Measurements from ENCODE around the gene SP100. TPM values are rescaled to one million over a fixed set of nuclear protein-coding genes. Genes with fewer than 3 reads are reported as not detected.
"Not testable (repeated sequence)": the region's sequence is repeated elsewhere in the genome, so short reads cannot be mapped to it uniquely, and the experiment has no call there.

Gene SP100
- total RNA-seq (100 to 1,000 TPM; 122 to 171 TPM), polyA plus RNA-seq (10 to 100 TPM; 58.7 to 70.8 TPM)
- long read RNA-seq, donor 1, transcript SP100-205 (14 exons, 1,802 nt): minor isoform, 46 of 439 reads
- long read RNA-seq, donor 1, transcript SP100-204 (15 exons, 1,898 nt): major isoform, 144 of 439 reads
- long read RNA-seq, donor 1, partial matches to known transcripts: 121 of 439 reads
- long read RNA-seq, donor 1, other reads (novel, unspliced or antisense): 124 of 439 reads
- long read RNA-seq, donor 2, transcript SP100-204 (15 exons, 1,898 nt): major isoform, 28 of 63 reads
- long read RNA-seq, donor 2, partial matches to known transcripts: 7 of 63 reads
- long read RNA-seq, donor 2, other reads (novel, unspliced or antisense): 22 of 63 reads

DNA sequence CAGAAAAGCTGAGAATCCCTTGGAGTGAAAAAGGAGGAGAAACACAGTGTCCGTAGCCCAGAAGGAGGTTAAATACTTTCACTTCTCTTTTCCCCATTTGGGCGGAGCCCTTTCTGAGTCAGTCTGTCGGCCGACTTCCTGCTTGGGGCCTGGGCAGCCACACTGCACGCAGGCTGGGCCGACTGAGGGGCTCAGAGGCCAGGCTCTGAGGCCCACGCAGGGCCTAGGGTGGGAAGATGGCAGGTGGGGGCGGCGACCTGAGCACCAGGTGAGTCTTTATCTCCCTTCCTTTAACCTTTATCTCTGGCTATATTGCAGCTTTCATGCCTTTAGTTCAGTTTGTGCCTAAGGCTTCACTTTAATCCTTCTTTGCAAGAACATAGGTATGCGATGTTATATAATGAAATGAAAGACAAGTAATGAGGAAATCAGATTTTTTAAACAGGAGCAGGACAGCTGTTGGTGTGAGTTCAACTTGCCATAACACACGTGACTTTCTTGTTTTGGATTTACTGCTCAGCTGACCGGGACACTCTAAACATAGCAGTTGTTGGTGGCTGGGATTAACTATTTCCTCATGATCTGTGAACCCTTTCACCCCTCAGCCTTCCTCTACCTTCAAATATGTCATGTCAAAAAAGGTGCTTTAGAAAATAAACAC lies at the start of gene SP100:
SP100 (plus strand) TSS at position 141 of the 661 bp plus-strand sequence; CDS start at position 237, 96 bp downstream.
- Histone ChIP-seq H3K27me3 (ENCODE audit: control insufficient read depth in 1 of 2, insufficient read depth in 2 of 2, low read length in 1 of 2) (no peaks in the 10 kb centered on the region), H3K4me3 (ENCODE audit: low read length in 2 of 2) (peak within 1 kb of the TSS; percentile 95 to 96), H3K4me1 (ENCODE audit: control insufficient read depth in 1 of 2, insufficient read depth in 2 of 2, low read length in 2 of 2) (peaks cover 0 to 2% of the 10 kb centered on the region in 2 donors), H3K9me3 (ENCODE audit: control insufficient read depth, low read length) (no peaks in the 10 kb centered on the region), H3K27ac (ENCODE audit: low read depth in 1 of 2, low read length in 2 of 2) (peak within 1 kb of the TSS; percentile 84 to 98), H3K36me3 (ENCODE audit: control insufficient read depth in 1 of 2, insufficient read depth in 2 of 2, low read length in 1 of 2) (no peaks in the 10 kb centered on the region)
- intact Hi-C loops (cut with DNase I): no loop called here
- DNase-seq (peak; percentile 87 to 89), ATAC-seq (ENCODE audit: low FRiP score) (peak; percentile 92)
- 3% methylated on average over 12 of the region's 12 CpGs for WGBS, 2 donors

GRCh38 chr2:230382108-230382507 lies 33.9 kb upstream of the SP100 start:
- no peaks in the 10 kb centered on the region for H3K27me3 ChIP-seq (ENCODE audit: control insufficient read depth in 1 of 2, insufficient read depth in 2 of 2, low read length in 1 of 2)
- no peak for DNase-seq
- intact Hi-C loops (cut with DNase I): no loop called here
- H3K27ac ChIP-seq (ENCODE audit: low read depth in 1 of 2, low read length in 2 of 2): no peak overlapping the region
- H3K4me3 ChIP-seq (ENCODE audit: low read length in 2 of 2): no peak overlapping the region
- peaks cover 0 to 6% of the 10 kb centered on the region in 2 donors for H3K36me3 ChIP-seq (ENCODE audit: control insufficient read depth in 1 of 2, insufficient read depth in 2 of 2, low read length in 1 of 2)
- H3K4me1 ChIP-seq (ENCODE audit: control insufficient read depth in 1 of 2, insufficient read depth in 2 of 2, low read length in 2 of 2): no peaks in the 10 kb centered on the region
- WGBS, 2 donors: 95 to 96% methylated on average over 2 of the region's 2 CpGs
- no peak for ATAC-seq (ENCODE audit: low FRiP score)
- H3K9me3 ChIP-seq (ENCODE audit: control insufficient read depth, low read length): no peaks in the 10 kb centered on the region

GRCh38 chr2:230383453-230383852 lies 32.5 kb upstream of the SP100 start:
- 72 to 77% methylated on average over 5 of the region's 5 CpGs for WGBS, 2 donors

GRCh38 chr2:230384986-230385385 lies 31.0 kb upstream of the SP100 start:
- ATAC-seq (ENCODE audit: low FRiP score): no peak
- Histone ChIP-seq H3K36me3 (ENCODE audit: control insufficient read depth in 1 of 2, insufficient read depth in 2 of 2, low read length in 1 of 2) (peaks cover 0 to 12% of the 10 kb centered on the region in 2 donors), H3K27me3 (ENCODE audit: control insufficient read depth in 1 of 2, insufficient read depth in 2 of 2, low read length in 1 of 2) (no peaks in the 10 kb centered on the region), H3K4me1 (ENCODE audit: control insufficient read depth in 1 of 2, insufficient read depth in 2 of 2, low read length in 2 of 2) (no peaks in the 10 kb centered on the region), H3K27ac (ENCODE audit: low read depth in 1 of 2, low read length in 2 of 2) (no peak overlapping the region), H3K4me3 (ENCODE audit: low read length in 2 of 2) (no peak overlapping the region), H3K9me3 (ENCODE audit: control insufficient read depth, low read length) (no peaks in the 10 kb centered on the region)
- DNase-seq: no peak
- 82% methylated on average over 6 of the region's 6 CpGs for WGBS, 2 donors
- intact Hi-C loops (cut with DNase I): no loop called here

More at GRCh38 chr2:230383453-230383852, 32.5 kb upstream of the SP100 start:
- H3K27ac ChIP-seq (ENCODE audit: low read depth in 1 of 2, low read length in 2 of 2): no peak overlapping the region
- DNase-seq (no peak), ATAC-seq (ENCODE audit: low FRiP score) (no peak)
- H3K9me3 ChIP-seq (ENCODE audit: control insufficient read depth, low read length): no peaks in the 10 kb centered on the region
- peaks cover 0 to 6% of the 10 kb centered on the region in 2 donors for H3K36me3 ChIP-seq (ENCODE audit: control insufficient read depth in 1 of 2, insufficient read depth in 2 of 2, low read length in 1 of 2)
- intact Hi-C loops (cut with DNase I): no loop called here
- no peak overlapping the region for H3K4me3 ChIP-seq (ENCODE audit: low read length in 2 of 2)
- no peaks in the 10 kb centered on the region for H3K4me1 ChIP-seq (ENCODE audit: control insufficient read depth in 1 of 2, insufficient read depth in 2 of 2, low read length in 2 of 2)
- H3K27me3 ChIP-seq (ENCODE audit: control insufficient read depth in 1 of 2, insufficient read depth in 2 of 2, low read length in 1 of 2): no peaks in the 10 kb centered on the region

GRCh38 chr2:230394301-230394700 lies 21.7 kb upstream of the SP100 start:
- Histone ChIP-seq H3K36me3 (ENCODE audit: control insufficient read depth in 1 of 2, insufficient read depth in 2 of 2, low read length in 1 of 2) (peaks cover 0 to 10% of the 10 kb centered on the region in 2 donors), H3K9me3 (ENCODE audit: control insufficient read depth, low read length) (peaks cover 5% of the 10 kb centered on the region), H3K27me3 (ENCODE audit: control insufficient read depth in 1 of 2, insufficient read depth in 2 of 2, low read length in 1 of 2) (no peaks in the 10 kb centered on the region), H3K27ac (ENCODE audit: low read depth in 1 of 2, low read length in 2 of 2) (no peak overlapping the region), H3K4me3 (ENCODE audit: low read length in 2 of 2) (no peak overlapping the region), H3K4me1 (ENCODE audit: control insufficient read depth in 1 of 2, insufficient read depth in 2 of 2, low read length in 2 of 2) (no peaks in the 10 kb centered on the region)
- intact Hi-C loops (cut with DNase I): no loop called here
- WGBS, 2 donors: 77 to 81% methylated on average over 2 of the region's 2 CpGs
- no peak for ATAC-seq (ENCODE audit: low FRiP score)
- DNase-seq: no peak

- H3K27me3 ChIP-seq (ENCODE audit: control insufficient read depth in 1 of 2, insufficient read depth in 2 of 2, low read length in 1 of 2); H3K27ac ChIP-seq (ENCODE audit: low read depth in 1 of 2, low read length in 2 of 2); H3K9me3 ChIP-seq (ENCODE audit: control insufficient read depth, low read length); H3K4me1 ChIP-seq (ENCODE audit: control insufficient read depth in 1 of 2, insufficient read depth in 2 of 2, low read length in 2 of 2); ATAC-seq (ENCODE audit: low FRiP score); intact Hi-C loops (cut with DNase I); H3K4me3 ChIP-seq (ENCODE audit: low read length in 2 of 2); H3K36me3 ChIP-seq (ENCODE audit: control insufficient read depth in 1 of 2, insufficient read depth in 2 of 2, low read length in 1 of 2); DNase-seq: not testable (repeated sequence)
- WGBS, 2 donors: 90% methylated on average over 6 of the region's 6 CpGs
These were observed 17.3 kb upstream of the SP100 start for GRCh38 chr2:230398698-230399097.

DNA sequence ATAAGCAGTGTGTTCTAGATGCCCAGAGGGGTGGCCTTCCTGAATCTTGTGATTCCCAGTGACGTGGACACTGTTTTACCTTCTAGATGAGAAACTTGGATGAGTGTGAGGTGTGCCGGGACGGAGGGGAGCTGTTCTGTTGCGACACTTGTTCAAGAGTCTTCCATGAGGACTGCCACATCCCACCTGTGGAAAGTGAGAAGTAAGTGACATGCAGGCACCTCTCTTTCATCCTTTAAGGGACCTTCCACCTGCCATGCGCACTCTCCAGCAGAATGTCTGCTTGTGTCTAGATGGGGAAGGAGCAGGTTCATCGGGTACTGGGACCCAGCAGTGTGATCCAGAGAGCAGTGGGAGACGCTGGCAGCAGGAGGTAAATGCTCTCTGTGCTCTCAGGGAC lies 16.0 kb upstream of the SP100 start:
- H3K36me3 ChIP-seq (ENCODE audit: control insufficient read depth in 1 of 2, insufficient read depth in 2 of 2, low read length in 1 of 2): no peaks in the 10 kb centered on the region
- H3K9me3 ChIP-seq (ENCODE audit: control insufficient read depth, low read length): peaks cover 5% of the 10 kb centered on the region
- no peaks in the 10 kb centered on the region for H3K4me1 ChIP-seq (ENCODE audit: control insufficient read depth in 1 of 2, insufficient read depth in 2 of 2, low read length in 2 of 2)
- H3K4me3 ChIP-seq (ENCODE audit: low read length in 2 of 2): no peak overlapping the region
- 91 to 93% methylated on average over 7 of the region's 7 CpGs for WGBS, 2 donors
- H3K27ac ChIP-seq (ENCODE audit: low read depth in 1 of 2, low read length in 2 of 2): no peak overlapping the region
- intact Hi-C loops (cut with DNase I): no loop called here
- H3K27me3 ChIP-seq (ENCODE audit: control insufficient read depth in 1 of 2, insufficient read depth in 2 of 2, low read length in 1 of 2): no peaks in the 10 kb centered on the region
- DNase-seq (no peak), ATAC-seq (ENCODE audit: low FRiP score) (no peak)

DNA sequence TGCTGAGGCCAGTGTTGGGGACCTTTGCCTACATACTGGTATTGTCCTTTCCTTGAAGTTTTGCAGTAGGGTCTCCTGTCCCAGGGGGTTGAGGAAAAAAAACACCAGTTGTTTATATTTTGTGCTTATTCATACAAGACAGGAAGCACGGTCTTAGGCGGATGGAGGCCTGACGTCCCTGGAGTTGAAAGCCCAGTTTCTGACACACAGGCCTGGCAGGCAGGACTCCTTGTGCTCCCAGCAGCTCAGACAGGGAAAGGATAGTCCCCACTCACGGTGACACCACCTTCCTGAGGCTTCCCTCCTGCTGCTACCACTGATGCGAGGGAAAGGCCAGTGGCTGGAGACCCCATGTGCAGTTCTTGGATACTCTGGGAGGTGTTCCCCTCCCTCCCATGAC lies 15.5 kb upstream of the SP100 start:
- Histone ChIP-seq H3K9me3 (ENCODE audit: control insufficient read depth, low read length) (peaks cover 5% of the 10 kb centered on the region), H3K27me3 (ENCODE audit: control insufficient read depth in 1 of 2, insufficient read depth in 2 of 2, low read length in 1 of 2) (no peaks in the 10 kb centered on the region), H3K27ac (ENCODE audit: low read depth in 1 of 2, low read length in 2 of 2) (no peak overlapping the region), H3K36me3 (ENCODE audit: control insufficient read depth in 1 of 2, insufficient read depth in 2 of 2, low read length in 1 of 2) (no peaks in the 10 kb centered on the region), H3K4me1 (ENCODE audit: control insufficient read depth in 1 of 2, insufficient read depth in 2 of 2, low read length in 2 of 2) (no peaks in the 10 kb centered on the region), H3K4me3 (ENCODE audit: low read length in 2 of 2) (no peak overlapping the region)
- DNase-seq (no peak), ATAC-seq (ENCODE audit: low FRiP score) (no peak)
- 68 to 71% methylated on average over 5 of the region's 5 CpGs for WGBS, 2 donors
- intact Hi-C loops (cut with DNase I): no loop called here

DNA sequence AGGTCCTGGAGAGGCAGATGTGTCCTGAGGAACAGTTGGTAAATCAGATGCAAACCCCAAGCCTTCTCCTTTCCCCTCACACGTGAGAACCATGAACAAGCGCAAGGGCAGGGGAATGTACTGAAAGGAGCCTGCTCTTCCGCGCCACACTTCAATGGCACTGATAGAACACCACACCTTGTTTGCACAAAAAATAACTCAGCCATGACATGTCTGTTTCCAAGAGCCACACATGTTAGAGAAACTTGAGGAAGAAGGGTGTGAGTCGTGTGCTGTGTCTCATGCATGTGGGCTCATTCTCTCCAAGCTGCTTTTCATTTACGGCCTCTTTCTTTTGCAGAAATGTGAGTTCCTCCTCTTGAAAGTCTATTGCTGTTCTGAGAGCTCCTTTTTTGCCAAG lies 15.0 kb upstream of the SP100 start:
- not testable (repeated sequence) for ATAC-seq (ENCODE audit: low FRiP score)

More for the DNA sequence above, 15.0 kb upstream of the SP100 start:
- H3K36me3 ChIP-seq (ENCODE audit: control insufficient read depth in 1 of 2, insufficient read depth in 2 of 2, low read length in 1 of 2); H3K4me1 ChIP-seq (ENCODE audit: control insufficient read depth in 1 of 2, insufficient read depth in 2 of 2, low read length in 2 of 2); intact Hi-C loops (cut with DNase I); H3K4me3 ChIP-seq (ENCODE audit: low read length in 2 of 2); H3K27me3 ChIP-seq (ENCODE audit: control insufficient read depth in 1 of 2, insufficient read depth in 2 of 2, low read length in 1 of 2); H3K9me3 ChIP-seq (ENCODE audit: control insufficient read depth, low read length); H3K27ac ChIP-seq (ENCODE audit: low read depth in 1 of 2, low read length in 2 of 2); DNase-seq: not testable (repeated sequence)
- WGBS, 2 donors: 89 to 92% methylated on average over 2 of the region's 6 CpGs
